HG03139 (cell line): ENCODE results near the gene LPCAT1.
"Not testable (repeated sequence)": the region's sequence is repeated elsewhere in the genome, so short reads cannot be mapped to it uniquely, and the experiment has no call there.

Experiments
- ATAC-seq: cut with Tn5 transposase; IDR thresholded peaks from one replicate; pipeline ENCODE4 v1.9.1; 2021; ENCODE audit not compliant: unreplicated experiment

Gene LPCAT1

DNA sequence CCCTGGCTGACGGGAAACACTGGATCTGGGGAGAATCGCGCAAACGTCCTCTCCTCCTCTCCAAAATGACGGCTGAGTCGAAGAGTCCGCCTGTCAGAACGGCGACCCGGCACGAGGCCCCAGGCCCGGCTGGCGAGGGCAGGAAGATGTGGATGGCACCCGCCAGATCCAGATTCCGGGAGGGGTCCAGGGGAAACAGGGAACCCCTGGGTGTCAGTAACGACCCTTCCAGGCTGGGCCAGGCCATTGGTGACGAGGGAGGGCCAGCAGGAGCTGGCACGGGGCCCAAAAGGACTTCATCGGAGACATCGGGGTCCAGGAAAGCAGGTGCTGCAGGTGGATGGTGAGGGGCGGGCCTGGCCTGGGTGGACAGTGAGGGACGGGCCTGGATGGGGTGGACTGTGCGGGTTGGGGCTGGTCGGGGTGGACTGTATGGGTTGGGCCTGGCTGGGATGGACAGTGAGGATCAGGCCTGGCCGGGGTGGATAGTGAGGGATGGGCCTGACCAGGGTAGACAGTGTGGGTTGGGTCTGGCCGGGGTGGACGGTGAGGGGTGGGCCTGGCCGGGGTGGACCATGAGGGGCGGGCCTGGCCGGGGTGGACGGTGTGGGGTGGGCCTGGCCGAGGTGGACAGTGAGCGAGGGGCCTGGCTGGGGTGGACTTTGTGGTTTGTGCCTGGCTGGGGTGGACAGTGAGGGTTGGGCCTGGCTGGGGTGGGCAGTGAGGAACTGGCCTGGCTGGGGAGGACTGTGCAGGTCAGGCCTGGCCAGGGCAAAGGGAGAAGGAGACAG lies 92.5 kb downstream of the LPCAT1 start:
- ATAC-seq: no peak

DNA sequence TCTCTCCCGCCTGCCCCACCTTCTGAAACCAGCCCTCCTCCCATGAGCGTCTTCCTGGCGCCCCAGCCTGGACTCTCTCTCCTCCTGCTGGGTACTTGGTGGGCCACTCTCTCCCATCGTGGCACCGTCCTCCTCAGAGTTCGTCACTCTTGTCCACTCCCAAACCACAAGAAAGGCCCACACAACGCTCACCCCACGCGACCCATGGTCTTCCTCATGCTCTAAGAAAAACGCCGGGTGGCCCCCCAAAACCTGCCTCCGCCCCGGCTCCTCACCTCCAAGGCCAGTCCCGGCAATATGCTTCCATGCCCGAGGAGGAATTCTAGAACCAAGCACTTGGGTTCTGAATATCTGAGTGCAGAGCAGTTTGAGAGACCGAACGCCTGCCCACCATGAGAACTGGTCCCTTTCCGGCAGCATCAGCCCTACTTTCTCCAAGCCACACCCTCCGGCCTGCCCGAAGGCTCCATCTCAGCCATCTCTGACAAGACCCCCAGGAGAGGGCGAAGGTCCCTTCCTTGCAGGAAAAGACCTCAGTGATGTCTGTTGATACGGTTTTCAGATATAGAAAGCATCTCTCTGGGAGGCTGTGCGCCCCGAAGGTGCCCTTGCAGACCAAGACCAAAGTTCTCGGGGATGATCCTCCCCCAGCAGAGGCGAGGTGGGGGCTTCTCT lies 93.5 kb downstream of the LPCAT1 start:
- no peak for ATAC-seq

DNA sequence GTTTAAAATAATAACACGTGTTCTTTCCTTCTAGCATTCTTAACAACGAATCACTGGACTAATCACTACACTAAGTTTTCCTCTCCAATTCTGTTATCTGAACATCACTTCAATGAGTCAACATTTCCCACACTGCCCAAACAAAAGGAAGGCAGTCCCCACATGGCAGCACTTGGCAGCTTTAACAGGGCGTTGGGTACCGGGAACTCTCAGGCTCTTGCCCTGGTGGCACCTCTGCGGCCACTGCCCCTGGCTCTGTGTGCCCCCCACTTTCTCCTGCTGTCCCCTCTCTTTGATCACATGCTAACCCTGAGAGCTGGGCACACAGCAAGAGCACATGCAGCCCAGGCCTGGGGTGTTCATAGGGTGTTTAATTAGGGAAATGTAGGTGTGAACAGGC lies 94.3 kb downstream of the LPCAT1 start:
- no peak for ATAC-seq

DNA sequence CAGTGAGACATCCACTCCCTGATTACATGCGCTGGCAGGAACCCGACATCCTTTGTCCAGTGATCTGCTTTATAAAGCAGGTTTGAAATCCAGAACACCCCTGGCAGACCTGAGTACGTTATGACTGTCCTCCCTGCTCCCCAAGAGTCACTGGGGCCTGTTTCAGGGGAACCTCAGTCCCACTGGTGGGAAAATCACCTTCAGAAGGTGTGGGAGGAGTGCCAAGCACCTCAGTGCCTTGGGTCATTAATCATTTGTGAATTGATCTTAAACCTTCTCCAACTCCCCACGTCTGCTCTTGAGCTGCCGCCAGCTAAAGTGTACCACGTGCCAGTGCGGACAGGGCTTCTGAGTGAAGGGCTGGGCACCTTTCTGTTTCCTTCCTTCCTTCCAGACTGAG lies 94.7 kb downstream of the LPCAT1 start:
- ATAC-seq: no peak

DNA sequence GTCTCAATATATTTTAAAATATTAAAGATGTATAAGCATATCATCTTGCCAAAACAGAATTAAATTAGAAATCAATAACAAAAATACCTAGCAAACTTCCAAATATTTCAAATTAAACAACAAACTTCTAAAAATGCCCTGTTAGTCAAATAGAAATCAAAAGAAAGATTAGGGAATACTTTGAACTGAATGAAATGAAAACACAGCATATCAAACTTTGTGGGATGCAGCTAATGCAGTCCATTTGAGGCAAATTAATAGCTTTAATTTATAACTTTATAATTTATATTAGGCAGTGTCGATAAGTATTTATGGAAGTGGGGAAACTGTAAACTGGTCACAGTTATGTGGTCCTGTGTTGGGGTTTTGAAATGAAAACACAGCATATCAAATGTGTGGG lies 95.7 kb downstream of the LPCAT1 start:
- ATAC-seq: no peak

DNA sequence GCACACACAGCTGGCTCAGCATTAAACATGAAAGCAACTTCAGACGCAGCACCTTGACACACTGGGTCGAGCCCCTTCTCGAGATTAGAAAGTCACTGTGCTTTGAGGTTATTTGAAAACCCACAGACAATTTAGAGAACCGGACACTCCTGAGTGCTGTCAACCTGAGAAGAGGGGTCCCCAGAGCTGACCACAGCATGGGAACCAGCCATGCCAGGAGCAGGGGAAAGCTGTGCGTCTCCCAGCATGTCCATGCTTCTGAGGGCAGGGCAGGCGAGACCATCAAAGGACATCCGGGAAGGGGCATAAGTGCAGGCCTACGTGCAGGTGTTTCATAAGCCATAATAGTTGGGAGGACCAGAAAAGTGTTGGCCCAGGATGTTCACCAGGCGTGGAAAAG lies 99.0 kb downstream of the LPCAT1 start:
- ATAC-seq: no peak

DNA sequence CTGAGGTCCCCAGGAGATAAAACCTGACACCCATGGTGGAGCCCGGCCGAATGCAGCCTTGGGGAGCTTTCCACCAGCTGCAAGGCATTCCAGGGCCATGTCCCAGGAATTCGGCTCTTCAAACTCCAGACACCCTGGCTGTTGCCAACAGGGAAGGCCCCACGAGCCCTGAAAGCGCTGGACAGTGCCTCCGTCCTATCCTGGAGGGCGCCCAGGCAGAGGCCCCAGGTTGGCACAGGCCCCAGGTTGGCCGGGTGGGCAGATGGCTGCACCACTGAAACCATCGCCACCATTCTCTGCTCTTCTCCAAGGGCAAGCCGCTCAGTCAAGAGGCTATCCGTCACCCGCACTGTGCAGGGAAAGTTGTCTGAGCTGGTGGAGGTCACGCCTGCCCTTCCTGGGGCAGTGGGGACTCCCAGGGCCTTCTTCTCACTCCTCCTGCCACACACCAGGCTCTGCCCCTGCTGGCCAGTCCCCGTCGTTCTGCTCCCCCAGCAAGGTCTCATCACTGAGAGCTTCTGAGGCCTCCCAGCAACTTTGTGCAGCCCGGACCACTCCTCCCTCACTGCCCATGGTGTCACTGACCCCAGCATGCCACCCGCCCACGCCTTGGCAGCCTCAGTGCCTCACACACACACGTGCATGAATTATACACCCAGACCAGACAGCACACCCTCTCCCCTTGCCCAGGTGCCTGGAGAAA lies 99.7 kb downstream of the LPCAT1 start:
- ATAC-seq: no peak

DNA sequence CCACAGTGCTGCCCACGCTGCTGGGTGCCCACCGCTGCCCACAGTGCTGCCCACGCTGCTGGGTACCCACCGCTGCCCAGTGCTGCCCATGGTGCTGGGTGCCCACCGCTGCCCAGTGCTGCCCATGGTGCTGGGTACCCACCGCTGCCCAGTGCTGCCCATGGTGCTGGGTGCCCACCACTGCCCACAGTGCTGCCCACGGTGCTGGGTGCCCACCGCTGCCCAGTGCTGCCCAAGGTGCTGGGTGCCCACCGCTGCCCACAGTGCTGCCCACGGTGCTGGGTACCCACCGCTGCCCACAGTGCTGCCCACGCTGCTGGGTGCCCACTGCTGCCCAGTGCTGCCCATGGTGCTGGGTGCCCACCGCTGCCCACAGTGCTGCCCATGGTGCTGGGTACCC lies 101.2 kb downstream of the LPCAT1 start:
- ATAC-seq: not testable (repeated sequence)

DNA sequence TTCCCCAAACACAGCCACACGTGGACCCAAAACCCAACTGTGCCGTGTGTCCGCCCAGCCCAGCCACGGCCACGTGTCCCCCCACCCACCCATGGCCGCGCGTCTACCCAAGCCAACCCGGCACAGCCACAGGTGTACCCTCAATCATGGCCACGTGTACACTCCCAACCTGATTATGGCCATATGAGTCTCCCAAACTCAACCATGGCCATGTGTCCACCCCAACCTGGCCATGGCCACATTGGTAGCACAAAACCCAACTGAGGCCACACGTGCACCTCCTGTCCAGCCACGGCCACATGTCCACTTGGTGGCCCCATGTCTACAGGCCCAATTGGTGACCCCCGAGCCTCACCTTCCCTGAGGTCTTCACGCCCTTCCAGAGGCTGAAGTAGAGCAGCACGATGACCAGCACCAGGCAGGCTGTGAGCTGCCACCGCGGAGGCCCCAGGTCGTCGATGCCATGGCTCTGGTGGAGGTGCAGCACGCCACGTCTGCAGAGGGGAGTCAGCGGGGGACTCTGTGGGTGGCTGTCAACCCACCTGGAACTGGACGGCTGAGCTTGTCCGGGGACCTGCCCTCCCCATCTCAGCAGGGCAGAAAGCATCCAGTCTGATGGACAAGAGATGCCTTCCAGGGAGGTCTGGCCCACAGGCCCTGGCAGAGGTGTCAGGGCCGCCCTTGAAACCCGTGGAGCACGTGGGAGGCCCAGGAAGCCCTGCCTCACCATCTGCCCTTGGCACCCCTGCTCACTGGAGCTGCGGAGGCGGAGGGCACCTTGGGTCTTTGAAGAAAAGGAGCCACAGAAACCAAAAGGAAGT lies 102.0 kb downstream of the LPCAT1 start:
- no peak for ATAC-seq

DNA sequence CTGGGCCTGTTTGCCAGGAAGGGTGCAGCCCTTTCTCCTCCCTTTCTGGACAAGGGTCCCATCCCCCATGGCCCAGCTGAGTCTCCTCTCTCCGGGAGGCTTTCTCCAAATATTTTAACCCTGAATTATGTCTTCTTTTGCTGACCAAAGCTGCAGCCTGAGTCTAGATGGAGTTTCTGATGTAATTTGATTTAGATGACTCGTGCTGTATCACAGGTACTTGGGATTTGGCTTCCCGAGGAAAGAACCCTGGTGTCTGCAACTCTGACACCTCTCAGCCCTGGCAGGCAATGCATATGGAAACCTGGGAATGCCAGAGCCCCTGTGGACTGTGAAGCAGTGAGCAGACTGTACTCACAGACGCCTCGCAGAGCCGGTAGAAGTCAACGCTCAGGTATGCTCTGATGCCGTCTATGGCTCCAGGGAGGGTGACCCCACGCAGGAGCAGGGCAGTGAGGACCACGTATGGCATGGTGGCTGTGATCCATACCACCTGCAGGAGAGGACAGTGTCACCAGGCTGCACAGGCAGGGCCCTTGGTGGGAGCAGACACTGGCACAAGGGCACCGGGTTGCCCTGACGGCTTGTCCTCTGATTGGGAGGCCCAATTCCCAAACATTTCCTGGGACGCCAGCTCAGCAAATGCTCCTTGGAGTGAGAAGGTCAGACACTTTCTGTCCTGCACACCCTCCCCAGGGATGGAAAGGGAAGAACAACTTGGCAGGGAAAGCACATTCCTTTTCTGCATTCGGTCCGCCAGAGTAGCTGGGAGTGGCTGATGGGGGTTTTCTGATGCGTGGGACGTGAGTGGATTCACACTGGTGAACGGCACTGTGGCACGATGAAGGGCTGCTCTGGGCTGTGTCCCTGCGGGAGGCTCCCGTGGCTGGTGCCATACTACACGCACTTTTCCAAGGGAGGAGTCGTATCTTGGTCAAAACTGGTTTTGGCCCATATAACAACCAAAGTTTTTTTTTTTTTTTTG lies 103.3 kb downstream of the LPCAT1 start:
- no peak for ATAC-seq

DNA sequence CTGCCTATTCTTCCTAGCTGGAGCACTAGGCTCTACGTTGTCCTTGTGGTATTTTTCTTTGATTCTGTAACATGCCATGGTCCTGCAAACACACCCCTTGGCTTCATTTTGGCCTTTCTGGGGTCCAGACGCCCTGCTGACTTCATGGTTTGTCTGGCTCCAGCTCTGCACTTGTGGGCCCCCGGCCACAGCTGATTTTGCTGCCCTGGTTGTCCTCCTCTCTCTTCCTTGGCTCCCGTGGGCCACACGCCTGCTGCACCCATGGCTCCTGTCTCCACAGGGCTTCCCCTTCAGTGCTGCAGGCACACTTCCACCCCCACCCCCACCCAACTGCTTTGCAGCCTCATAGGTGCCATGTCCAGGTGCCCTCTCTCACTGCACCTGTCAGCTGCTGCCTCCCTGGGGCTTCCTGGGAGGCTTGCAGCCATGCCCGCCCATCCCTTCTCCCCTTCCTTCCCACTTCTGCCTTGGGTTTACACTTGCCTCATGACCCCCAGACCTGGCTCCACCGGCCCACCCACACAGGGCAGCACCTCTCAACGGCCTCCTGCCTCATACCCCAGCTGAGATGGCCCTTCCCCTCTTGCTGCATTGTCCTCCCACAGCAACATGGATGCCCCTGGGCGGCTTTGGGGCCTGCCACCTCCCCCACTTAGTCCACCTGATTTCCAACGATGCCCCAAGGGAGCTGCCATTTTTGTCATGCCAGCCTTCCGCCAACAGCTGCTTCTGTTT lies 104.1 kb downstream of the LPCAT1 start:
- no peak for ATAC-seq

DNA sequence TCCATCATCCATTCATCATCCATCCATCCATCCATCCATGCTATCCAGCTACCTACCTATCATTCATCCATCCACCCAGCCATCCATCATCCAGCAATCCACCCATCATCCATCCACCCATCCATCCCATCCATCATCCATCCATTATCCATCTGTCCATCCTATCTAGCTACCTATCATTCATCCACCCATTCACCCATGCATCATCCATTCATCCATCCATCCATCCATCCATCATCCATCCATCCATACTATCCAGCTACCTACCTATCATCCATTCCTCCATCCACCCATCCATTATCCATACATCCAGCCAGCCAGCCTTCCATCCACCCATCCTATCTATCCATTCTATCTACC lies 104.9 kb downstream of the LPCAT1 start:
- ATAC-seq: no peak

DNA sequence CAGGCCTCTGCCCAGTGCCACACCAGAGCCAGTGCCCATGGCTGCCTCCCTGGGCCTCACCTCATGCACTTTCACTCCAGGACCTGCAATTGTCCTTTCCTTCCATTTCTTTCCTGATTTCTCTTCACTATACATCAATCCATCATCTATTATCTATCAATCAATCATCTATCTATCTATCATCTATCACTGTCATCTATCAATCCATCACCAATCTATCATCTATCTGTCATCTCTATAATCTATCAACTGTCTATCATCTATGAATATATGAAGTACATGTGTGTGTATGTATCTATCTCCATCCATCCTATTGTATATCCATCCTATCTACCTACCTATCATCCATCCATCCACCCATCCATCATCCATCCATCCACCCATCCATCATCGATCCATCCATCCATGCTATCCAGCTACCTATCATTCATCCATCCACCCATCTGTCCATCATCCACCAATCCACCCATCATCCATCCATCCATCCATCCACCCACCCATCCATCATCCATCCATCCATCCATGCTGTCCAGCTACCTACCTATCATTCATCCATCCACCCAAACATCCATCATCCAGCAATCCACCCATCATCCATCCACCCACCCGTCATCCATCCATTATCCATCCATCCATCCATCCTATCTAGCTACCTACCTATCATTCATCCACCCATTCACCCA lies 105.4 kb downstream of the LPCAT1 start:
- ATAC-seq: no peak

DNA sequence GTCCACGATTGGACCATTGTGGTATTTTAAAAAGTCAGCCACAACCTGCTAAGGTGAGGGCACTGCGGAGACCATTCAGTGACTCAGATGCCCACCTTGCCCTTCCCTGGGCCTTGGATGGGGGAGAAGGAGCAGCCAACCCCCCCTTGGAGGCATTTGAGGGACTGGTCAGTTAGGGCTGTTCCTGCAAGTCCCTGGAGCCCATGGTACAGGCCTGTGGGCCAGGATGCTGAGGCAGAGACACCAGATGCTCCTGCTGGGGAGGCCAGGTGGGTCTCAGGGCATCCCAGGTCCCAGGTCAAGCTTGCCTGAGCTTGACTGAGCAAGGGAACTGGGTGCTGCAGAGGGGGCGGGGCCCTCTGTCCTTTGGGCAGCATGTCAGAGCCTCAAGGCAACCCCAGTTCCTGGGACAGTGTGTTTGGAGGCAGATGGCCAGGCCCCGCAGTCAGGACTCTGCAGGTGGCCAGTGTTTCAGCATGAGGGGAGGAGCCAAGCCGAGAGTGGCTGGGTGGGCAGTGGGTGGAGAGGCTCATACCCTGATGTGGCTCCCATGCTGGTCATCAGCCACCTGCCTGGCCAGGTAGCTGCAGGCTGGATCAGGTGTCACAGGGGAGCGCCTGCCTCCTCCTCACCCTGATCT lies 106.1 kb downstream of the LPCAT1 start:
- ATAC-seq: no peak

DNA sequence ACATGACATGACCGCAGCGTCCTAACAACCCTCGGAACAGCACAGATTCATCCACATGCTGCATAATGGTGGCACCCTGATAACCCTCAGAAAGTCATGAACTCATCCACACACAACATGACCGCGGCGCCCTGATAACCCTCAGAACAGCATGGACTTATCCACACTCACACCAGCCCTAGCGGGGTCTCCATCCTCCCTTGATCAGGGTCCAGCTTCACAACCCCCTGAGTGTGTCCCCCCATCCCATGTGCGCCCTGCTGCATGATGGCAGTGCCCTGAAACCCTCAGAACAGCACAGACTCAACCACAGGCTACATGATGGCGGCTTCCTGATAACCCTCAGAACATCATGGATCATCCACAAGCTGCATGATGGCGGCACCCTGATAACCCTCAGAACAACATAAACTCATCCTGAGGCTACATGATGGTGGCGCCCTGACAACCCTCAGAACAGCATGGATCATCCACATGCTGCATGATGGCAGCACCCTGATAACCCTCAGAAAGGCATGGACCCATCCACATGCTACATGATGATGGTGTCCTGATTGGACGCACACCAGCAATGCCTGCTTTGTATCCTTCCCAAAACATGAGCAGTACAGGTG lies 106.8 kb downstream of the LPCAT1 start:
- ATAC-seq: no peak

DNA sequence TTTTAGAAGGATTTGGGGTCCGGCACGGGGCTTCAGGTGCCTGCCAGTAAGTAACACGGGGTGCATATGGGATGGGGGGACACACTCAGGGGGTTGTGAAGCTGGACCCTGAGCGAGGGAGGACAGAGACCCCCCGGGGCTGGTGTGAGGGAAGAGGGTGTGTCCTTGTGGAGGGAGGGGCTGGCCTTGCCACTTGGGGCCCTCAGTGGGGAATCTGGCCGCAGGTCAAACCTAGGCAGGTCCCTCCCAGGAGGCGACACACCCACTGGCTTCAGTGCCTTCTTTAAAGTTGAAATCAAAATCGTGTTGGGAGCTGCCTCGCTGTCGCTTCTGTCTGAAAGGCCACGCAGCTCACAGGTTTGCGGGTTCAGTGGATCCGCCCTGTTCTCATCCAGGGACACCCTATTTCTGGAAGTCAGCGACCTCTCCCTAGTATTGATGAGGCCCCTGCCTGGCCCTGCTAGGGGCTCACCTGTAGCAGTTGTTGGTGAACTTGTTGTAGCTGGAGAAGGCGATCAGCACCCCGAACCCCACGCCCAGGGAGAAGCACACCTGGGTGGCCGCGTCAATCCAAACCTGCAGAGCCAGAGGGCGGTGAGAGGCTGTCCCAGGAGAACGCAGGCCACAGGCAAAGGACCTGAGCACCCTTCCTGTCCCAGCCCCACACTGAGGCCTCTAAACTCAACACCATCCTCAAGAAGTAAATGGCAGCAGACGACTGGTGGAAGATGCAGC lies 108.0 kb downstream of the LPCAT1 start:
- no peak for ATAC-seq

DNA sequence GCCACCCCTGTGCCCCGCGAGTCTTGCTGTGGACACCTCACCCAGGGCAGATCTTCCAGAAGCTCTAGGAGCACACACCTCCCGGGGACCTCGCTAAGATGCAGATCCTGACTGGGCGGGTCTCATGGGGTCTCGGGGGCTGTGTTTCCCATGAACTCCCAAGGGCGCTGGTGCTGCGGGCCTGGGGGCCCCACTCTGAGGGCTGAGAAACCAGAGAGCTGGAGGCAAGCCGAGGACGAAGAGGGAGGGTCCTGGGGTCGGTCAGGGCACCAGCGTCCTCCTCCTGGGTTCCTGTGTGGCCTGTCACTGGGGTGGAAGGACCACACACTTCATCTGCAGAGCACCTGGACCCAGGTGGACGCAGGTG lies 108.7 kb downstream of the LPCAT1 start:
- no peak for ATAC-seq
